ENCODE results near the gene PIGQ. TPM values are rescaled to one million over a fixed set of nuclear protein-coding genes. Genes with fewer than 3 reads are reported as not detected.

The PIGQ gene
- total and polyA plus RNA-seq, 2 of the 8 experiments (the other 6 are each of a cell fraction or from before 2014, with no cell fraction given) = 36.0 to 49.2 TPM

DNA sequence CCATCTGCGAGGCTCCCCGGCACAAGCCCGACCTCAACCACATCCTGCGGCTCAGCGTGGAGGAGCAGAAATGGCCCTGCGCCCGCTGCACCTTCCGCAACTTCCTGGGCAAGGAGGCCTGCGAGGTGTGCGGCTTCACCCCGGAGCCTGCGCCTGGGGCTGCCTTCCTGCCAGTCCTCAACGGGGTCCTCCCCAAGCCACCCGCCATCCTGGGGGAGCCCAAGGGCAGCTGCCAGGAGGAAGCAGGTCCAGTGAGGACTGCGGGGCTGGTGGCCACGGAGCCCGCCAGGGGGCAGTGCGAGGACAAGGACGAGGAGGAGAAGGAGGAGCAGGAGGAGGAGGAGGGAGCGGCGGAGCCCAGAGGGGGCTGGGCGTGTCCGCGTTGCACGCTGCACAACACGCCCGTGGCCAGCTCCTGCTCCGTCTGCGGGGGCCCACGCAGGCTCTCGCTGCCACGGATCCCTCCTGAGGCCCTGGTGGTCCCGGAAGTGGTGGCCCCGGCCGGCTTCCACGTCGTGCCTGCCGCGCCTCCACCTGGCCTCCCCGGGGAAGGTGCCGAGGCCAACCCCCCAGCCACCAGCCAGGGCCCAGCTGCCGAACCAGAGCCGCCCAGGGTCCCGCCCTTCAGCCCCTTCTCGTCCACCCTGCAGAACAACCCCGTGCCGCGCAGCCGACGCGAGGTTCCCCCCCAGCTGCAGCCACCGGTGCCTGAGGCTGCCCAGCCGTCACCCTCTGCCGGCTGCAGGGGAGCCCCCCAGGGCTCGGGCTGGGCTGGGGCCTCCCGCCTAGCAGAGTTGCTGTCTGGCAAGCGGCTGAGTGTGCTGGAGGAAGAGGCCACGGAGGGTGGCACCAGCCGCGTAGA is 22.6 kb upstream of the PIGQ start:
- no peak overlapping the region for H2AK5ac ChIP-seq (ENCODE audit: low read depth, low read length)
- H2BK20ac ChIP-seq (ENCODE audit: low read length) = no peak overlapping the region
- no peak overlapping the region for H3K4ac ChIP-seq (replicated peaks; ENCODE audit: insufficient read length, low read depth, low read length)
- no peaks in the 10 kb centered on the region for H3K23me2 ChIP-seq (ENCODE audit: low read depth, low read length)
- 92% methylated on average over 51 of the region's 60 CpGs; no CpG with 5 or more reads in 1 of the 2 experiments for WGBS, 2 experiments (ENCODE audit: extremely low coverage in 1 of 2, insufficient coverage in 1 of 2, insufficient read length in 1 of 2, insufficient replicate concordance in 2 of 2, low coverage in 1 of 2, low lambda C conversion rate in 2 of 2, missing lambda C conversion rate in 1 of 2)
- H2BK120ac ChIP-seq (replicated peaks; ENCODE audit: low read depth, low read length) = no peak overlapping the region
- H3K9ac ChIP-seq (replicated peaks in 1 of 4; ENCODE audit: extremely low read depth in 1 of 4, low read depth in 3 of 4, low read length in 3 of 4) = no peak overlapping the region
- no peak overlapping the region for H4K5ac ChIP-seq (ENCODE audit: insufficient read length, low read depth, low read length)
- no peak overlapping the region for H3K18ac ChIP-seq (ENCODE audit: extremely low read depth, low read length)
- peaks cover 0 to 13% of the 10 kb centered on the region in 2 experiments; a peak in 1 of 4 replicates for H3K79me2 ChIP-seq (ENCODE audit: control insufficient read depth in 1 of 2, insufficient read depth in 2 of 2, low read length in 2 of 2)
- no peak overlapping the region; the same call in 1 of the 2 replicates for H2BK5ac ChIP-seq (ENCODE audit: low read depth, low read length)
- no peak overlapping the region for H3K14ac ChIP-seq (ENCODE audit: insufficient read length)
- no peak overlapping the region for H3K27ac ChIP-seq (ENCODE audit: low read depth, low read length)
- peaks cover 2 to 12% of the 10 kb centered on the region in 2 experiments for H4K20me1 ChIP-seq (replicated peaks in 1 of 2; ENCODE audit: control insufficient read depth in 1 of 2, insufficient read depth in 2 of 2, low read length in 2 of 2)
- no peak overlapping the region for H2BK15ac ChIP-seq (ENCODE audit: low read length)
- CTCF ChIA-PET (ENCODE audit: partially characterized antibody) = interaction anchor here (0.7 to 2.6 kb wide), 14 partner anchors 10 to 172 kb away, joined by 3 to 10 read pairs (median 3); no protein-coding TSS in a partner anchor
- H3K4me2 ChIP-seq (ENCODE audit: insufficient read depth in 1 of 2, low read depth in 2 of 2, low read length in 2 of 2) = no peak overlapping the region
- no peak overlapping the region for H3K4me3 ChIP-seq (ENCODE audit: extremely low read depth in 1 of 4, insufficient read depth in 2 of 4, low read depth in 3 of 4, low read length in 4 of 4)
- 0 out of 2 replicates have a peak, but pooled peaks cover 2% of the 10 kb centered on the region for H3K79me1 ChIP-seq (ENCODE audit: low read depth, low read length)
- peaks cover 0 to 26% (median under 1%) of the 10 kb centered on the region in 4 experiments; a peak in 2 of 8 replicates for H3K36me3 ChIP-seq (ENCODE audit: control insufficient read depth in 2 of 4, insufficient read depth in 4 of 4, low read length in 3 of 4)
- H2BK12ac ChIP-seq (ENCODE audit: low read depth, low read length) = no peak overlapping the region
- H2AFZ ChIP-seq (ENCODE audit: low read length) = no peak overlapping the region
- no peaks in the 10 kb centered on the region for H3K27me3 ChIP-seq (replicated peaks in 1 of 4; ENCODE audit: control insufficient read depth in 3 of 4, extremely low read depth in 1 of 4, insufficient read depth in 3 of 4, low read length in 3 of 4)
- FAIRE-seq = no peak
- DNase-seq (ENCODE audit: low read depth in 1 of 2, low spot score in 2 of 2) = peak in 1 of 2 experiments; percentile 83
- no peaks in the 10 kb centered on the region for H3K4me1 ChIP-seq (replicated peaks in 1 of 4; ENCODE audit: control insufficient read depth in 3 of 4, insufficient read depth in 4 of 4, low read length in 3 of 4)
- H4K8ac ChIP-seq (ENCODE audit: extremely low read depth, insufficient read depth, low read length) = peak overlapping the region; percentile 51; the same call in 1 of the 2 replicates
- no peak overlapping the region for H3K56ac ChIP-seq (replicated peaks; ENCODE audit: insufficient read length, low read depth, low read length)
- no peak overlapping the region for H3K23ac ChIP-seq (ENCODE audit: insufficient read length)
- POLR2A ChIA-PET (ENCODE audit: partially characterized antibody) = interaction anchor here (1.1 to 1.7 kb wide), 5 partner anchors 8 to 41 kb away, joined by 3 to 6 read pairs (median 4); partner anchors contain the start of gene CAPN15
- no peaks in the 10 kb centered on the region; a peak in 1 of 4 replicates for H3K9me3 ChIP-seq (ENCODE audit: insufficient read depth in 2 of 2, low read depth in 1 of 2, low read length in 1 of 2)
- no peak overlapping the region for H4K91ac ChIP-seq (replicated peaks; ENCODE audit: insufficient read length, low read length)
- TF ChIP-seq KDM4A (IDR thresholded peaks at IDR 0.05; ENCODE audit: low read depth, low read length, severe bottlenecking) (no peak), CBX5 (IDR thresholded peaks at IDR 0.05; ENCODE audit: low read depth, low read length) (no peak), ASH2L (IDR thresholded peaks at IDR 0.05; ENCODE audit: low read length) (no peak), CTBP2 (IDR thresholded peaks at IDR 0.05; ENCODE audit: borderline replicate concordance, insufficient read depth, insufficient read length, low read length) (no peak), RAD21 (IDR thresholded peaks at IDR 0.05 in 1 of 2, conservative IDR thresholded peaks at IDR 0.05 in 1 of 2; ENCODE audit: low read depth in 2 of 2, low read length in 2 of 2) (peak; percentile 42 to 49), CREB1 (IDR thresholded peaks at IDR 0.05) (no peak), NANOG (IDR thresholded peaks at IDR 0.05; ENCODE audit: insufficient read depth, low read depth, low read length, poor library complexity, severe bottlenecking) (no peak)
- TF ChIP-seq, protein P1, sequence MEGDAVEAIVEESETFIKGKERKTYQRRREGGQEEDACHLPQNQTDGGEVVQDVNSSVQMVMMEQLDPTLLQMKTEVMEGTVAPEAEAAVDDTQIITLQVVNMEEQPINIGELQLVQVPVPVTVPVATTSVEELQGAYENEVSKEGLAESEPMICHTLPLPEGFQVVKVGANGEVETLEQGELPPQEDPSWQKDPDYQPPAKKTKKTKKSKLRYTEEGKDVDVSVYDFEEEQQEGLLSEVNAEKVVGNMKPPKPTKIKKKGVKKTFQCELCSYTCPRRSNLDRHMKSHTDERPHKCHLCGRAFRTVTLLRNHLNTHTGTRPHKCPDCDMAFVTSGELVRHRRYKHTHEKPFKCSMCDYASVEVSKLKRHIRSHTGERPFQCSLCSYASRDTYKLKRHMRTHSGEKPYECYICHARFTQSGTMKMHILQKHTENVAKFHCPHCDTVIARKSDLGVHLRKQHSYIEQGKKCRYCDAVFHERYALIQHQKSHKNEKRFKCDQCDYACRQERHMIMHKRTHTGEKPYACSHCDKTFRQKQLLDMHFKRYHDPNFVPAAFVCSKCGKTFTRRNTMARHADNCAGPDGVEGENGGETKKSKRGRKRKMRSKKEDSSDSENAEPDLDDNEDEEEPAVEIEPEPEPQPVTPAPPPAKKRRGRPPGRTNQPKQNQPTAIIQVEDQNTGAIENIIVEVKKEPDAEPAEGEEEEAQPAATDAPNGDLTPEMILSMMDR (IDR thresholded peaks at IDR 0.05; ENCODE audit: control extremely low read depth in 1 of 3, insufficient read depth in 1 of 3, low read depth in 1 of 3, low read length in 3 of 3) = peak; percentile 48 to 68 (median 58)

Measured in H1 (cell line).